Right atrium auricular region (tissue), 2 donors: ENCODE data around the gene SERPINA4. TPM values are rescaled to one million over a fixed set of nuclear protein-coding genes. Genes with fewer than 3 reads are reported as not detected.

Experiments
- DNase-seq: peaks from one replicate; pipeline ENCODE4 v3.0.0-alpha.2; 2019; ENCODE audit warnings: low spot score
- H3K27ac ChIP-seq, 2 donors: fragments of 200-600 bp; sonication (generic); 1 replicate in 1 of 2; 2 replicates in 1 of 2; pipeline ENCODE4 v1.5.1; 2016 to 2019
- H3K27me3 ChIP-seq, 2 donors: fragments of 200-600 bp; sonication (generic); one replicate each; pipeline versions ENCODE4 v1.5.1 to v1.6.0; 2017 to 2019
- H3K36me3 ChIP-seq: fragments of 200-600 bp; sonication (generic); one replicate; pipeline ENCODE4 v1.5.1; 2016
- H3K4me1 ChIP-seq, 2 donors: fragments of 200-600 bp; sonication (generic); one replicate each; pipeline versions ENCODE4 v1.5.1 to v1.6.0; 2017 to 2019
- H3K4me3 ChIP-seq, 2 donors: fragments of 200-600 bp; sonication (generic); 1 replicate in 1 of 2; 2 replicates in 1 of 2; pipeline ENCODE4 v1.5.1; 2017 to 2019; ENCODE audit warnings: mild to moderate bottlenecking in 1 of 2, moderate library complexity in 1 of 2
- H3K9me3 ChIP-seq, 2 donors: fragments of 200-600 bp; sonication (generic); one replicate each; pipeline ENCODE4 v1.5.1; 2019
- total RNA-seq, 2 donors: library from RNA; depleted of rRNA; stranded (reverse); fragments of >200 nt; gene quantifications; one replicate each; pipeline ENCODE4 v1.1.0, GENCODE V29; 2016
- TF ChIP-seq, protein P1 (sequence below), 2 donors: fragments of 200-600 bp; sonication (generic); IDR thresholded peaks; one replicate each; pipeline ENCODE4 v1.5.1; 2019; ENCODE audit warnings: antibody characterized with exemption in 2 of 2

SERPINA4 gene
- total RNA-seq, 2 donors from 2014 or later, result not detected

DNA sequence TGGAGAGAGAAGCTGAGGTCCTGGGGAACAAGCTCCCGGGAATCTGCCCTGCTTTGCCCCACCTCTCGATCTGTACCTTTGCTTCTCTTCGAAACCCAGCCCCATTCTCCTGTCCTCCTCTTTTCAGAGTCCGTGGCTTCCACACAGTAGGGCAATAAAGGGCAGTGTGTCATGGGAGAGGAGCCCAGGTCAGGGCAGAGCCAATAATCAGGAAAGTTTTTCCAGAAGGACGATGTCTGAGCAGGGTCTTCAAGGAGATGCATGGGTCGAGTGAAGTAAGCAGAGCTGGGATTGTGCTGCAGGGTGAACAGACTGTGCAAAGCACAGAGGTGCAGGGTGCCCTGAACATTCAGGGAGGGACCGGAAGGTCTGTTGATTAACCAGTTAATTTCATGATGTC lies 22.1 kb upstream of the SERPINA4 start:
- Histone ChIP-seq H3K27ac (no peak overlapping the region), H3K27me3 (no peaks in the 10 kb centered on the region), H3K4me3 (no peak overlapping the region), H3K36me3 (no peaks in the 10 kb centered on the region), H3K4me1 (peaks cover 0 to 8% of the 10 kb centered on the region in 2 donors), H3K9me3 (no peaks in the 10 kb centered on the region)
- peak; percentile 43 for DNase-seq
- TF ChIP-seq, protein P1, sequence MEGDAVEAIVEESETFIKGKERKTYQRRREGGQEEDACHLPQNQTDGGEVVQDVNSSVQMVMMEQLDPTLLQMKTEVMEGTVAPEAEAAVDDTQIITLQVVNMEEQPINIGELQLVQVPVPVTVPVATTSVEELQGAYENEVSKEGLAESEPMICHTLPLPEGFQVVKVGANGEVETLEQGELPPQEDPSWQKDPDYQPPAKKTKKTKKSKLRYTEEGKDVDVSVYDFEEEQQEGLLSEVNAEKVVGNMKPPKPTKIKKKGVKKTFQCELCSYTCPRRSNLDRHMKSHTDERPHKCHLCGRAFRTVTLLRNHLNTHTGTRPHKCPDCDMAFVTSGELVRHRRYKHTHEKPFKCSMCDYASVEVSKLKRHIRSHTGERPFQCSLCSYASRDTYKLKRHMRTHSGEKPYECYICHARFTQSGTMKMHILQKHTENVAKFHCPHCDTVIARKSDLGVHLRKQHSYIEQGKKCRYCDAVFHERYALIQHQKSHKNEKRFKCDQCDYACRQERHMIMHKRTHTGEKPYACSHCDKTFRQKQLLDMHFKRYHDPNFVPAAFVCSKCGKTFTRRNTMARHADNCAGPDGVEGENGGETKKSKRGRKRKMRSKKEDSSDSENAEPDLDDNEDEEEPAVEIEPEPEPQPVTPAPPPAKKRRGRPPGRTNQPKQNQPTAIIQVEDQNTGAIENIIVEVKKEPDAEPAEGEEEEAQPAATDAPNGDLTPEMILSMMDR (IDR thresholded peaks at IDR 0.05), result no peak

DNA sequence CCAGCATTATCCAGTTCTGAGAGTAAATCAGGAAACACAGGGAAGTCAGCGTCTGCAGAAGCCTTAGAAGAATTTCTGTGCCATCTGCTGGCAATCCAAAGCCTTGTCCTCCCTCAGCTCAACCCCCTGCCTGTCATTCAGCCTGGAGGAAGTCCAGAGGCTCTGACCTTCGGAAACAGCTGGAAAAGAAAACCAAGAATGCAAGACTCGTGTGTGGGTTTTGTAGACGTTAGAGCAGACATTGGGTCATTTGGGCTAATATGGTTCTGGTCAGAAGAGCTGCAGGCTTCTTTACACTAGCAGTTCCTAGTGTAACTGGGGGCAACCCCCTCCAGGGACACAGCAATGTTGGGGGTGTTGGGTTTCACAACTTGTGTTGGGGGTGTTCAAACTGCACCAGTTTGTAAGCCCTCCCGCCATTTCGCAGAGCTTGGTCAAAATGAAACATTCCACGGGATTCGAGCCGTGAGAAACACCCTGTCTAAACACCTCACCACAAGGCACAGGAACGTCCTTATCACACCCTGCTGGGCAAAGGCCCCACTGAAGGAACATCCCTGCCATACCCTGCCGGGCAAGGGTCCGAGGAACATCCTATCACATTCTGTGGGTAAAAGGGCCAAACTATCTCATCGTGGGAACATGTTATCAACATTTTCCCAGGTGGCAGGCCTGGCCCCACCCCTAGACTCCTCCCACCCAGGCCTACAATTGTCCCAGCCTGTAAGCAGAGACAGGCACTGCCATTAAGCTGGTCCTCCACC lies 21.0 kb upstream of the SERPINA4 start:
- peak; percentile 56 for DNase-seq
- no peaks in the 10 kb centered on the region for H3K36me3 ChIP-seq
- TF ChIP-seq, protein P1 (IDR thresholded peaks at IDR 0.05), result no peak
- H3K4me3 ChIP-seq, result no peak overlapping the region
- no peak overlapping the region for H3K27ac ChIP-seq
- no peaks in the 10 kb centered on the region for H3K27me3 ChIP-seq
- no peaks in the 10 kb centered on the region for H3K9me3 ChIP-seq
- H3K4me1 ChIP-seq, result peaks cover 0 to 8% of the 10 kb centered on the region in 2 donors

DNA sequence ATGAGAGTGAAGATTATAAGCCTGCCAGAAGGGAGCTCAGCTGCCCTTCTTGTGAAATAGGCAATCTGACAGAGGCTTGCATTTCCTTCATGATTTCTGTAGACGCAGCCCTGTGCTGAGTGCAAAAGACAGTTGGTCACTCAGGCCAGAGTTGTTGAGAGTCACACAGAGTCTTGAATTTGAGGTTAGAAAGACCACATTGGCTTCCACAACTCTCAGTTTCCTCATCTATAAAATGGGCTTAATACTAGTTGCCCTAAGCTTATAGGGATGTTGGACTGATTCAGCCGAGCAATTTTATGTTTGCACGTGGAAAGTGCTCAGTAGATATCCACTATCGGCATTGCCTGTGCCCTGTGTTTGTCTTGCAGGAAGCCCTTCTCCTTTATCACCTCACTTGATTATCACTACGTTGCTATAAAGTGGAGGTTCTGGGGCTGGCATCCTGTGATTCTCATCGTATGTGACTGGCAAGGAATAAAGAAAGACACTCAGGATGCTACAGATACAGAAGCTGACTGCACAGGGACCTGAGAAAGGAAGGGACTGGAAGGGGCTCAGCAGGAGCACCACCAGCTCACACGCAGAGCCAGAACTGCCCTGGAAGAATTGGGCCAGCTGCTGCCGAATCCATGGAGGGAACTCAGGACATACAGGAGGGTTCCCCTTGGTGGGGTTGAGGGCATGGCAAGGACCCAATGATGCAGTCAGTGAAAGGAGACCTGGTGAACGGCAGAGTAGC lies 19.8 kb upstream of the SERPINA4 start:
- no peak overlapping the region for H3K4me3 ChIP-seq
- peak; percentile 26 for DNase-seq
- no peak overlapping the region for H3K27ac ChIP-seq
- peaks cover 0 to 8% of the 10 kb centered on the region in 2 donors for H3K4me1 ChIP-seq
- H3K36me3 ChIP-seq, result no peaks in the 10 kb centered on the region
- TF ChIP-seq, protein P1 (IDR thresholded peaks at IDR 0.05), result no peak
- no peaks in the 10 kb centered on the region for H3K27me3 ChIP-seq
- peaks cover 0 to 2% of the 10 kb centered on the region in 2 donors for H3K9me3 ChIP-seq

DNA sequence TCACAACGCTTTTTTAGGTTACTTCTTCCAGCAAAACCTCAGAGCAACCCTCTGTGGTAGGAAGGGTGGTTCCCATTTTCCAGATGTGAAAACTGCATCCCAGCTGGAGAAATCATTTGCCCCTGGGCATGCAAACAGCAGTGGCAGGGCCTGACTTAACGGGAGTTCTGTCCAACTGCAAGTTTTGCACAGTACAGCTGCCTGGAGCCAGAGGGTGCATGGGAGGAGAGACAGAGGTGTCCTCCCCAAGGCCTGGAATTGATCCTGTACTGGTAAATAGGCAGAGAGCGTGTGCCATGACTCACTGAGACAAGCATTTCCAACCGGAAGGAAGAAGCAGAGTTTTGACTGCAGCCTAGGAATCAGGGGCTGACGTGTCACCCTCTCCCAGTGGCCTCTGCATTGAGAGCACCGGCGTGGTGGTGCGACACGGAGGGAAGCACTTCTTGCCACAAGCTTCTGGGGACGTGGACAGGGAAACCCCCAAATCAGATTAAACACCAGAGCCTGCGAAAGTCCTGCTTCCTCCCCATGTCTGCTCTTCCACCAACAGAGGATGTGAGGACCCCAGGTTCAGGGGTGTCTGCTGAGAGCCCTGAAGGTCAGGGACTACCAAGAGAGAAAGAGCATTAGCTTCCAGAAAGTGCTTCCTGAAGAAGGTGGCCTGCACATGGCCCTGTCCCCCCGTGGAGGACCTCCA lies 19.0 kb upstream of the SERPINA4 start:
- peak; percentile 34 for DNase-seq
- Histone ChIP-seq H3K27me3 (no peaks in the 10 kb centered on the region), H3K27ac (no peak overlapping the region), H3K4me3 (no peak overlapping the region), H3K36me3 (no peaks in the 10 kb centered on the region), H3K9me3 (peaks cover 0 to 4% of the 10 kb centered on the region in 2 donors), H3K4me1 (peaks cover 0 to 8% of the 10 kb centered on the region in 2 donors)
- TF ChIP-seq, protein P1 (IDR thresholded peaks at IDR 0.05), result no peak

DNA sequence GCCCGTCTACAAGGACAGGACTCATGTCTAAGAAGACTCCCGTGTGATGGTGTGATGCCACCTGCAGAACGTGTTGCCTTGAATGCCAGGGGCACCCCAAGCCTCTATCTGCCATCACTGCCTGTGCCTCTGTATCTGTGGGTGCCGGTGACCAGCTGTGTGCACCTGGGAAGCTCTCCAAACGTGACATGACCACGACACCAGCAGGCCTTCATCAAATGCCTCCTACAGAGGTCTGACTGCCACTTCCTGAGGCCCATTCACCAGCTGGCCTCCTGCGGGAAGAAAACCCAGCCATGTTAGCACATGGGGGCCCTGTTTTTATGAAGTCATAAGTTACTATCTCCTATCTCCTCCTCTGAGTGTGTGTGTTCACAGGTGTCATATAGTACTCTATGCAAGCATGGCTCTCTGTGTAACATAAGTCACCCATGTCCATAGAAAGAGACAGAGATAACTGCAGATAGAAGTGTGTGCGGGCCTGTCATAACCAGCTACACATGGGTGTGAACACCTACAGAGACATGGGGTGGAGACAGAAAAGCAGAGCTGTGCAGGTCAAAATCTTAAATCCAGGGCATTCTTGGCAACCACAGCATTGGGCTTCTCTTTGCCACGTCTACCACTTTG lies 18.3 kb upstream of the SERPINA4 start:
- Histone ChIP-seq H3K4me1 (peaks cover 0 to 8% of the 10 kb centered on the region in 2 donors), H3K4me3 (no peak overlapping the region), H3K9me3 (peaks cover 0 to 4% of the 10 kb centered on the region in 2 donors), H3K27me3 (no peaks in the 10 kb centered on the region), H3K27ac (no peak overlapping the region), H3K36me3 (no peaks in the 10 kb centered on the region)
- peak; percentile 42 for DNase-seq
- TF ChIP-seq, protein P1 (IDR thresholded peaks at IDR 0.05), result no peak
